Fibroblast of peridontal ligament (primary cell): ENCODE measurements around the gene SLC22A12.
A peak's percentile ranks its signal among the peaks of the same experiment; 100 is the strongest.
"Not testable (repeated sequence)": the region's sequence is repeated elsewhere in the genome, so short reads cannot be mapped to it uniquely, and the experiment has no call there.

Source experiments
- DNase-seq: peaks from one replicate; pipeline ENCODE4 v3.0.0-alpha.2; 2010; ENCODE audit errors: extremely low read depth

The SLC22A12 gene

GRCh38 chr11:64590763-64591221, at the start of gene SLC22A12:
Gene SLC22A12 (plus strand): TSS chr11:64591220. CDS start chr11:64591557, 337 bp downstream.
- DNase-seq: no peak

GRCh38 chr11:64542172-64543125, 48.6 kb upstream of the SLC22A12 start:
- DNase-seq: no peak

- DNase-seq: no peak
Measured at GRCh38 chr11:64543818-64544217, 47.2 kb upstream of the SLC22A12 start.

GRCh38 chr11:64544616-64545296, 46.3 kb upstream of the SLC22A12 start:
- no peak for DNase-seq

- peak; percentile 36 for DNase-seq
Measured at GRCh38 chr11:64545619-64546018, 45.4 kb upstream of the SLC22A12 start.

- DNase-seq: no peak
Measured at GRCh38 chr11:64546176-64546575, 44.8 kb upstream of the SLC22A12 start.

- no peak for DNase-seq
Measured at GRCh38 chr11:64546600-64546999, 44.4 kb upstream of the SLC22A12 start.

- DNase-seq: no peak
Measured at GRCh38 chr11:64549969-64550368, 41.1 kb upstream of the SLC22A12 start.

- DNase-seq: peak; percentile 64
Measured at GRCh38 chr11:64553554-64554201, 37.3 kb upstream of the SLC22A12 start.

GRCh38 chr11:64556044-64556720, 34.8 kb upstream of the SLC22A12 start:
- no peak for DNase-seq

GRCh38 chr11:64556721-64557250, 34.2 kb upstream of the SLC22A12 start:
- no peak for DNase-seq

GRCh38 chr11:64558065-64558745, 32.8 kb upstream of the SLC22A12 start:
- no peak for DNase-seq

GRCh38 chr11:64558869-64559268, 32.2 kb upstream of the SLC22A12 start:
- no peak for DNase-seq

GRCh38 chr11:64559351-64560138, 31.5 kb upstream of the SLC22A12 start:
- no peak for DNase-seq

GRCh38 chr11:64560139-64560771, 30.8 kb upstream of the SLC22A12 start:
- DNase-seq: no peak

- DNase-seq: no peak
Measured at GRCh38 chr11:64560941-64561340, 30.1 kb upstream of the SLC22A12 start.

GRCh38 chr11:64561429-64561828, 29.6 kb upstream of the SLC22A12 start:
- DNase-seq: not testable (repeated sequence)

GRCh38 chr11:64561984-64562722, 28.9 kb upstream of the SLC22A12 start:
- DNase-seq: no peak
